A673 (cell line): Measurements from ENCODE around the gene IFNL2. TPM values are rescaled to one million over a fixed set of nuclear protein-coding genes. Genes with fewer than 3 reads are reported as not detected.

Experiments used
- BruUV-seq: library from RNA; stranded (reverse); fragments of 400-500 nt; replicated peaks from 2 replicates; lab custom pipeline; 2021; lab: Mats Ljungman, UMichigan
- CTCF ChIA-PET: fragments of 300-600 bp; sonication (Branson Sonifier 250); formaldehyde crosslinking; loops from one replicate; lab custom pipeline; 2022; ENCODE audit warnings: antibody characterized with exemption; lab: Charles Lee
- POLR2A ChIA-PET: fragments of 300-600 bp; sonication (Branson Sonifier 250); formaldehyde crosslinking; loops from one replicate; lab custom pipeline; 2022; ENCODE audit warnings: antibody characterized with exemption; ENCODE audit not compliant: low non-redundant PET; lab: Charles Lee
- DNase-seq: peaks from one replicate; pipeline ENCODE4 v3.0.0-alpha.2; 2015; ENCODE audit warnings: low spot score
- H3K27ac ChIP-seq: fragments of 200-600 bp; sonication (generic); 2 replicates; pipeline ENCODE4 v1.5.1; 2016; ENCODE audit warnings: mixed run types, low read depth, mild to moderate bottlenecking, mixed read lengths, antibody characterized with exemption, low read length; ENCODE audit not compliant: poor library complexity, severe bottlenecking
- H3K27me3 ChIP-seq: fragments of 200-600 bp; sonication (generic); replicated peaks from 2 replicates; pipeline ENCODE4 v1.6.1; 2017; ENCODE audit warnings: mixed run types, low read depth, mild to moderate bottlenecking, mixed read lengths, antibody characterized with exemption, low read length; ENCODE audit not compliant: insufficient read depth, poor library complexity
- H3K36me3 ChIP-seq: fragments of 200-600 bp; sonication (generic); 2 replicates; pipeline ENCODE4 v1.6.1; 2016; ENCODE audit warnings: mixed run types, mild to moderate bottlenecking, mixed read lengths, antibody characterized with exemption, low read length; ENCODE audit not compliant: insufficient read depth, poor library complexity, severe bottlenecking
- H3K4me1 ChIP-seq: fragments of 200-600 bp; sonication (generic); 2 replicates; pipeline ENCODE4 v1.6.1; 2017; ENCODE audit warnings: mixed run types, mild to moderate bottlenecking, mixed read lengths, antibody characterized with exemption, low read length; ENCODE audit not compliant: insufficient read depth, poor library complexity, severe bottlenecking
- H3K4me3 ChIP-seq: fragments of 200-600 bp; sonication (generic); 2 replicates; pipeline ENCODE4 v1.5.1; 2016; ENCODE audit warnings: low read depth, mixed run types, mild to moderate bottlenecking, mixed read lengths, low read length; ENCODE audit not compliant: poor library complexity, severe bottlenecking
- H3K9me3 ChIP-seq: fragments of 200-600 bp; sonication (generic); 2 replicates; pipeline ENCODE4 v1.6.1; 2016; ENCODE audit warnings: mixed run types, low read depth, mild to moderate bottlenecking, mixed read lengths, antibody characterized with exemption, low read length; ENCODE audit not compliant: poor library complexity, severe bottlenecking
- CTCF ChIP-seq: fragments of 300-800, 200-600 bp; sonication (generic); conservative IDR thresholded peaks from 2 replicates; pipeline ENCODE4 v1.5.1; 2017; ENCODE audit warnings: low read depth, mild to moderate bottlenecking, antibody characterized with exemption, low read length, moderate library complexity, mixed read lengths
- EZH2 ChIP-seq: fragments of 200-600 bp; sonication (generic); IDR thresholded peaks from 2 replicates; pipeline ENCODE4 v1.6.1; 2017; ENCODE audit warnings: borderline replicate concordance, low read depth, mild to moderate bottlenecking, mixed read lengths, antibody characterized with exemption, low read length; ENCODE audit not compliant: poor library complexity, severe bottlenecking
- intact Hi-C: fragments of 100-400 bp; cut with micrococcal nuclease; formaldehyde crosslinking; loops from one replicate; pipeline ENCODE4 v1.10.0; 2022; ENCODE audit not compliant: unreplicated experiment
- total RNA-seq: library from RNA; stranded (reverse); gene quantifications from 2 replicates; pipeline ENCODE4 v1.2.3, GENCODE V29; 2021

IFNL2 gene
- total RNA-seq, 1 experiment from 2014 or later, result not detected

GRCh38 chr19:39253374-39254149, 14.6 kb upstream of the IFNL2 start:
- CTCF ChIA-PET, result no interaction called here
- Histone ChIP-seq H3K27me3 (peaks cover 27% of the 10 kb centered on the region), H3K9me3 (no peaks in the 10 kb centered on the region), H3K36me3 (no peaks in the 10 kb centered on the region), H3K4me1 (no peaks in the 10 kb centered on the region), H3K27ac (no peak overlapping the region), H3K4me3 (no peak overlapping the region)
- no peak for DNase-seq
- BruUV-seq, result no TSS peak
- no peak for TF ChIP-seq EZH2
- no peak for TF ChIP-seq CTCF
- POLR2A ChIA-PET, result no interaction called here
- intact Hi-C loops, result no loop called here

GRCh38 chr19:39254531-39255345, 13.5 kb upstream of the IFNL2 start:
- BruUV-seq, result no TSS peak
- POLR2A ChIA-PET, result no interaction called here
- TF ChIP-seq EZH2 (no peak), CTCF (no peak)

GRCh38 chr19:39257227-39257626, 11.0 kb upstream of the IFNL2 start:
- ChIA-PET CTCF (no interaction called here), POLR2A (no interaction called here)
- Histone ChIP-seq H3K9me3 (no peaks in the 10 kb centered on the region), H3K27me3 (peaks cover 22% of the 10 kb centered on the region), H3K36me3 (no peaks in the 10 kb centered on the region), H3K4me1 (no peaks in the 10 kb centered on the region), H3K4me3 (no peak overlapping the region), H3K27ac (no peak overlapping the region)
- intact Hi-C loops, result no loop called here
- TF ChIP-seq EZH2, result no peak
- no peak for TF ChIP-seq CTCF
- no peak for DNase-seq
- BruUV-seq, result no TSS peak

More at GRCh38 chr19:39254531-39255345, 13.5 kb upstream of the IFNL2 start:
- no peak overlapping the region for H3K27ac ChIP-seq
- H3K27me3 ChIP-seq, result peaks cover 16% of the 10 kb centered on the region
- H3K9me3 ChIP-seq, result no peaks in the 10 kb centered on the region
- H3K36me3 ChIP-seq, result no peaks in the 10 kb centered on the region
- H3K4me3 ChIP-seq, result no peak overlapping the region
- intact Hi-C loops, result no loop called here
- CTCF ChIA-PET, result no interaction called here
- H3K4me1 ChIP-seq, result no peaks in the 10 kb centered on the region
- DNase-seq, result no peak
